ENCODE measurements around the gene XCL1.
"Not testable (repeated sequence)": the region's sequence is repeated elsewhere in the genome, so short reads cannot be mapped to it uniquely, and the experiment has no call there.

The XCL1 gene

DNA sequence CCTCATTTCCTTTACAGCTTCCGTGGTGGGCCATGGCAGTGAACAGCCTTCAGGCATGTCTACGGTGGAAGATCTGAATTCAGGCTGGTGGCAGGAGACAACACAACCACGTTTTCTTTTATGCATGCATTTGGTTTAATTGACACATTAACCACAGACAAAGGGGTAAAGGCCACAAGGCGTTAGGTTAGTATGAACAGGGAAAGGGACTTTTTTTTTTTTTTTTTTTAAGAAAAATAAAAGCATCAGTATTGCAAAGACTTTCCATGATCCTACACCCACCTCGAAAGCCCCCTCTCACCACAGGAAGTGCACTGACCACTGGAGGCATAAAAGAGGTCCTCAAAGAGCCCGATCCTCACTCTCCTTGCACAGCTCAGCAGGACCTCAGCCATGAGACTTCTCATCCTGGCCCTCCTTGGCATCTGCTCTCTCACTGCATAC is at the start of gene XCL1:
XCL1 (plus strand) TSS at position 361 of the 444 bp plus-strand sequence; CDS start at position 394, 33 bp downstream.
- DNase-seq (ENCODE audit: low read depth) = not testable (repeated sequence)

DNA sequence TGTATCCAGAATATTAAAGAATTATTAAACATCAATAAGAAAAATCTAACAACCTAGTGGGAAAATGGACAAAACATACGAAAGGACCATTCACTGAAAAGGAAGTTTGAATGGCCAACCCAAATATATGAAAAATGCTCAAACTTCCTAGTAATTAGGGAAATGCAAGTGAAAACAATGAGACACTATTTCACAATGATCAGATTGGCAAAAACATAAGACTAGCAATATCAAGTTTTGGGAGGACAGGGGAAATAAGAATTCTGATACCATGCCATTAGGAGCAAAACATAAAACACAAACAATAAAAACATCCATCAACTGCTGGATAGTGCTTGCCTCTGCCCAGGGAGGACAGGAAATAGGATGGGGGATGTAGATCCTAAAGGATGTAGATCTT is 46.9 kb upstream of the XCL1 start:
- DNase-seq (ENCODE audit: low read depth) = no peak

GRCh38 chr1:168531615-168532345 is 44.6 kb upstream of the XCL1 start:
- DNase-seq (ENCODE audit: low read depth) = no peak

GRCh38 chr1:168535536-168535935 is 40.9 kb upstream of the XCL1 start:
- DNase-seq (ENCODE audit: low read depth) = no peak

DNA sequence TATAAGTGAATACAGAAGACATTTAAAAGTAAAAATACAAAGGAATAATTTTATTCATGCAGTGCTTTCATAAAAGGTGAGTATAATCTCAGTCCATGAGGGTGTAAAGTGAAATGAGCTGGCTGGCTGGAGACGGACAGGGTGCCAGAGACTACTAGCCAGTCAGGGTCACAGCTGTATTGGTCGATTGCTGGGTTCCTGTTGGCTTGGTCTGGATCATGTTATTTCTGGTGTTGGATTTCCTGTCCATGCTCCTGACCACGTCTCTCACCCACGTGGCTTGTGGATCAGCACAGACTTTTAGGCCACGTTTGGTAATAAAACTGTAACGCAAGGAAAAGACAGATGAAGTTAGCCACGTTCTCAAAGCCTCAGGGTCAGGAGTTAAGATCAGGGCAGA is 35.6 kb upstream of the XCL1 start:
- not testable (repeated sequence) for DNase-seq (ENCODE audit: low read depth)

DNA sequence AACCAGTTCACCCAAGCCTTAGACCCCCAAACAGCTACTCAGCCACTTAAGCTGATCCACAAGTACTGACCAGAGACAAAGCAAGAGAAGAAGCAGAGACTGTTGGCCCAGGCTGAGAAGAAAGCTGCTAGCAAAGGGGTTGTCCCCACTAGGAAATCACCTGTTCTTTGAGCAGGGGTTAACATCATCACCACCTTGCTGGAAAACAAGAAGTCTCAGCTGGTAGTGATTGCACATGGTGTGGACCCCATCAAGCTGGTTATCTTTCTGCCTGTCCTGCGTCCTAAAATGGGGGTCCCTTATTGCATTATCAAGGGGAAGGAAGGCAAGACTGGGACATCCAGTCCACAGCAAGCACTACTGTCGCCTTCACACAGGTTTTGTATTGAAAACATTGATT is 33.4 kb upstream of the XCL1 start:
- not testable (repeated sequence) for DNase-seq (ENCODE audit: low read depth)

DNA sequence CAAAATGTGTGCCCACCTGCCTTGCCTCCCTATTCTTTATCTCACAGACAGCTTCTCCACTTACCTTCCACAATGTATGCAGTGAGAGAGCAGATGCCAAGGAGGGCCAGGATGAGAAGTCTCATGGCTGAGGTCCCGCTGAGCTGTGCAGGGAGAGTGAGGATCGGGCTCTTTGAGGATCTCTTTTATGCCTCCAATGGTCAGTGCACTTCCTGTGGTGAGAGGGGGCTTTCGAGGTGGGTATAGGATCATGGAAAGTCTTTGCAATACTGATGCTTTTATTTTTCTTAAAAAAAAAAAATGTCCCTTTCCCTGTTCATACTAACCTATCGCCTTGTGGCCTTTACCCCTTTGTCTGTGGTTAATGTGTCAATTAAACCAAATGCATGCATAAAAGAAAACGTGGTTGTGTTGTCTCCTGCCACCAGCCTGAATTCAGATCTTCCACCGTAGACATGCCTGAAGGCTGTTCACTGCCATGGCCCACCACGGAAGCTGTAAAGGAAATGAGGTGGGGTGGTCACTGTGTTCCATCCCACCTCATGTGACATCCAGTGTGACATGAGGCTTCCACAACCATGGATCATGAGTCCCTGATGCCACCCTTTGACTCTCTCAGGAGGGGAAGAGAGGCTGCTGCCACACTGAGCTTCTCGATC is 32.4 kb upstream of the XCL1 start, which contains the start of gene XCL2:
XCL2 (minus strand) TSS at position 158 of the 659 bp plus-strand sequence; CDS start at position 125, 33 bp downstream.
- not testable (repeated sequence) for DNase-seq (ENCODE audit: low read depth)

- DNase-seq (ENCODE audit: low read depth) = not testable (repeated sequence)
Measured at GRCh38 chr1:168545678-168546552, 30.5 kb upstream of the XCL1 start.

DNA sequence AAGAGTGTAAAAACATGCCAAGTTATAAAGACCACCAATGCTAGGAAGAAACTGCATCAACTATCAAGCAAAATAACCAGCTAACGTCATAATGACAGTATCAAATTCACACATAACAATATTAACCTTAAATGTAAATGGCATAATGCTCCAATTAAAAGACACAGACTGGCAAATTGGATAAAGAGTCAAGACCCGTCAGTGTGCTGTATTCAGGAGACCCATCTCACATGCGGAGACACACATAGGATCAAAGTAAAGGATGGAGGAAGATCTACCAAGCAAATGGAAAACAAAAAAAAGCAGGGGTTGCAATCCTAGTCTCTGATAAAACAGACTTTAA is 29.9 kb upstream of the XCL1 start:
- not testable (repeated sequence) for DNase-seq (ENCODE audit: low read depth)

GRCh38 chr1:168550971-168551370 is 25.4 kb upstream of the XCL1 start:
- no peak for DNase-seq (ENCODE audit: low read depth)

GRCh38 chr1:168551688-168552087 is 24.7 kb upstream of the XCL1 start:
- DNase-seq (ENCODE audit: low read depth) = no peak

- DNase-seq (ENCODE audit: low read depth) = no peak
Measured at GRCh38 chr1:168552961-168553360, 23.4 kb upstream of the XCL1 start.

- DNase-seq (ENCODE audit: low read depth) = no peak
Measured at GRCh38 chr1:168553680-168554553, 22.5 kb upstream of the XCL1 start.

GRCh38 chr1:168554603-168555483 is 21.6 kb upstream of the XCL1 start:
- DNase-seq (ENCODE audit: low read depth) = no peak

DNA sequence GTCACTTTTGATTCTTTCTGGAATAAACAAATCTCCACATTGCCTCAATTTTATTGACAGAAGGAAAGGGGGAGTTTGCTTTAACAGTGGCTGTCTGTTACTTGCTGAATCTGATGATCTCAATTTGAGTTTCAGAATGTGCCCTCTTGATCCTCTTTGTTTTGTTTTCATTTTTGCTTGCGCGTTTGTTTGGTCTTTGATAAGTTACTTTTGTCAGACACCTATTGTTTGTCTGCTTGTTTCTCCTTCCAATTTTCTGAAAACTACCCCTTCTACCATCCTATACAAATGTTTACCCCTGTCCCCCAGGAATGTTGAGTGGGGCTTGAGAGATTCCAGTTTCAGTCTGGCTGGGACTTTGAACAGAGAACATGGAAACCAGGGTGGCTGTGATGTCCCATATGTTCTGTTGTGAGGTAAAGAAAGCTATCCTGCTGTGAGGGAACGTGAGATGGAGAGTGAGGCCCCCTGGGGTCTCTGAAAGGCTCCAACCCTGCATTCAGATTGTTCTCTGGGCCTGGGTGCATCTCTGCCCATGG is 20.8 kb upstream of the XCL1 start:
- DNase-seq (ENCODE audit: low read depth) = no peak

DNA sequence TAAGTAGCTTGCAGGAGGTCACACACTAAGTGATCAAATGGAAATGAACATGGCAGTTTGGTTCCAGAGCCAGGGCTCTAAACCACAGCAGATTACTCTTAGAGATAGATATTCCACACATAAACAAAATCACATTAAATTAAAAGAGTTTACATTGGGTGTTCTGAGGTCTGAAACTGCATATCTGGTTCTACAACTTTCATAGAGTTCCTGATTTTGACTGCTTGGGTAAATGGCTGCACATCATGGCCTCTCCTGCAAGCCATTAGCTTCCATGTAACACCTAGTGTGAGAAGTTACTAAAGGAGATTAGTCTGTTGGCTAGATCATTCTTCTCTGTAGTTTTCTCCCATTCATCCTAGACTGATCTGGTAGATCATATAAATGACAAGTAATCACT is 19.8 kb upstream of the XCL1 start:
- no peak for DNase-seq (ENCODE audit: low read depth)

DNA sequence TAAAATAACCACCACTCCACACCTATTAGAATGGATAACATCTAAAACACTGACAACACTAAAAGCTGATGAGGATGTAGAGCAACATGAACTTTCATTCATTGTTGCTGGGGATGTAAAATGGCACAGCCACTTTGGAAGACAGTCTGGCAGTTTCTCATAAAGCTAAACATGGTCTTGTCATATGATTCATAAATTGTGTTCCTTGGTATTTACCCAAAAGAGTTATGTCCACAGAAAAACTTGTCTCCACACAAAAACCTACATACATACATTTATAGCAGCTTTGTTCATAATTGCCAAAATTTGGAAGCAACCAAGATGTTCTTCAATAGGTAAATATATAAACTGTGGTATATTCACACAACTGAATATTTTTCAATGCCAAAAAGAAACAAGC is 16.0 kb upstream of the XCL1 start:
- no peak for DNase-seq (ENCODE audit: low read depth)

DNA sequence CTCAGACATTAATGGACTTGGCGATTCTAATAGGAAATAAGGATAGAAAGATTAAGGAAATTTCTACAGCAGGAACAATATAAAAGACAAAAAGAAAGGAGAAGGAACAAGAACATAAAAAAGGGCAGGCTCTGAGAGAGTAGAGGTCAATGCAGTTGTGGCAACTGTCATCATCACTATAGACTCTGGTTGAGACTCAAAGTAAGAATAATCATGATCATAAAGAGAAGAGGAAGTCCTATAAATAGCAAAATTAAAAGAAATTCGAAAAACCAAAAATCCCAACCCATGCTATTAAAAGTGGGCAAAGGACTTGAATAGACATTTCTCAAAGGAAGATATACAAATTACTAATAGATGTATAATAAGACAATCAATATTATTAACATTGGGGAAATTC is 14.4 kb upstream of the XCL1 start:
- no peak for DNase-seq (ENCODE audit: low read depth)

- DNase-seq (ENCODE audit: low read depth) = no peak
Measured at GRCh38 chr1:168565825-168566224, 10.6 kb upstream of the XCL1 start.

- no peak for DNase-seq (ENCODE audit: low read depth)
Measured at GRCh38 chr1:168567007-168567406, 9.4 kb upstream of the XCL1 start.
